ENCODE data around the gene ARHGAP26. TPM values are rescaled to one million over a fixed set of nuclear protein-coding genes. Genes with fewer than 3 reads are reported as not detected.

ARHGAP26 gene
- polyA plus RNA-seq, 4 donors: 10.4 to 12.2 (median 11.0) TPM

- DNase-seq (ENCODE audit: low read depth in 4 of 4, low spot score in 3 of 4): no peak
These were observed 56.7 kb downstream of the ARHGAP26 start for GRCh38 chr5:142826741-142827492.

- no peak for DNase-seq (ENCODE audit: low read depth in 4 of 4, low spot score in 3 of 4)
These were observed 57.9 kb downstream of the ARHGAP26 start for GRCh38 chr5:142827934-142828576.

DNA sequence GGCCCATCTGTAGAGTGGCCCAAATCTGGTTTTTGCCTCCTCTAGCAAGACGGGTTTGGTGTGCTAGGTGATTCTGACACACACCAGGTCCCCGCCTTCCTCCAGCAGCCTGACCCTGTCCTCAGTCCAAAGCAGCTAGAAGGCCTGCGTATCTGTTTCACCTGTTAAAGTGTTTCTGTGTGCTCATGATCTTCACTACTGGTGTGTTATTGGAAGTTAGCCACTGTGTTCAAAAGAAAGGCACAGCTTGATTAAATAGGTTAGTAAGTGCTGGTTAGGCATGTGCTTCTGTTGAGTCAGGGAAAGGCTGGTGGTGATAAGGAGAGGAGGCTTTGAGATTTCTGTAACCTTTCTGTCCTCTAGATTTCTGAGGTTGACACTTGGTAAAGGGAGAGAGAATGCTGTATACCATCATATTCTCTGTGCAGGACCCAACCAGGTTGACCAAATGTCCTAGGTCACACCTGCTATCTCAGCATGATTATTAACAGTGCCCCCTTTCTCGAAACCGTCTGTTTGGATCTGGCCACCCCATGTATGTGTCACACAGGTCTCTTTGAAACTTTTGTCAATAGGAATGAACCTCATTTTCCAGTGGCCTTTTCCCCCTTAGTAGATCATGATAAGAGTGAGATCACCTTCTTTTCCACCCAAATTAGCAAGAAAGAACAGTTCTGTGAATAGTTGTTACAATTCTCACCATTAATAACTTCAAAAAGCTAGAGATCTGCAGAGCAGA lies 58.8 kb downstream of the ARHGAP26 start:
- DNase-seq (ENCODE audit: low read depth in 4 of 4, low spot score in 3 of 4): no peak

GRCh38 chr5:142829801-142830220 lies 59.6 kb downstream of the ARHGAP26 start:
- DNase-seq (ENCODE audit: low read depth in 4 of 4, low spot score in 3 of 4): no peak

- DNase-seq (ENCODE audit: low read depth in 4 of 4, low spot score in 3 of 4): no peak
These were observed 60.2 kb downstream of the ARHGAP26 start for GRCh38 chr5:142830241-142831008.

- no peak for DNase-seq (ENCODE audit: low read depth in 4 of 4, low spot score in 3 of 4)
These were observed 60.8 kb downstream of the ARHGAP26 start for GRCh38 chr5:142831009-142831383.

- no peak for DNase-seq (ENCODE audit: low read depth in 4 of 4, low spot score in 3 of 4)
These were observed 62.1 kb downstream of the ARHGAP26 start for GRCh38 chr5:142832263-142832662.

DNA sequence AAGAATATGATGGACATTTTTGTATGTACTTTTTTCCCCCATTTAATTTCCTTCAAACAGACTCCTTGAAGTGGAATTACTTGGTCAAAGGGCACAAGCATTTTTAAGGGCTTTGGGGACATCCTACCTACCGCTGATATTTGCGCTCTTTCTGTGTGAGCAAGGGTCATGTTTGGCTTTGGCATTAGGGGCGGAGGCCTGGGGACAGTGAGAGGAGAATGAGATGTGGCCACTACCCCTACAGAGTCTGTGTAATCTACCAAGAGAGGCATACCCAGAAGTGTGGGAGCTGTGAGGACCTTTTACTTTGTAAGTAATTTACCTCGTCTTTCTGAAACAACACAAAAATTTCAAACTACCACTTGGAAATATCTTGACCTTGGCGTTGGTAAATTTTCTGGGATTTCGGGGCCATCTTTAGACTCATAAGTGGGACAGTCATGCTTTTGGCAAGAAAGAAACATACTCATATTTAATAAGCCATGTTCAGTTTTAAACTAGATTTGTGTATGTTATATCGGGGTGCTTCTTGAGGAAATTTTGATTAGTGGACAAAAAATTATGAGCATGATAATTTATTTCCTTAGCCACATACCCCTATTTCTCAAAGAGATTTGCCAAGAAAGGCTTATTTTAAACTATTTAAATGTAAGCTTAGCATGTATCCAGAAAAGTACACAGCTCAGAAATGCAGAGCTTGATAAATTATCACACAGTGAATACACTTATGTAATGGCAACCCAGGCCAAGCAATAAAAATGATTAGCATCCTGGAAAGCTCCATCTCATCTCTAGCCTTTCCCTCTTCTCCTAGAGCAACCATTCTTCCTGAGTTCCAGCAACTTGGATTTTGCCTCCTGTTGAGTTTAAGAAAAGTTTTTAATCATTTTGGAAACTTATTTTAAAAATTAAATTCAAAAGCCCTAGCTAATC lies 63.6 kb downstream of the ARHGAP26 start:
- no peak for DNase-seq (ENCODE audit: low read depth in 4 of 4, low spot score in 3 of 4)

- no peak for DNase-seq (ENCODE audit: low read depth in 4 of 4, low spot score in 3 of 4)
These were observed 64.3 kb downstream of the ARHGAP26 start for GRCh38 chr5:142834504-142834903.

- DNase-seq (ENCODE audit: low read depth in 4 of 4, low spot score in 3 of 4): no peak
These were observed 65.4 kb downstream of the ARHGAP26 start for GRCh38 chr5:142835540-142835939.

DNA sequence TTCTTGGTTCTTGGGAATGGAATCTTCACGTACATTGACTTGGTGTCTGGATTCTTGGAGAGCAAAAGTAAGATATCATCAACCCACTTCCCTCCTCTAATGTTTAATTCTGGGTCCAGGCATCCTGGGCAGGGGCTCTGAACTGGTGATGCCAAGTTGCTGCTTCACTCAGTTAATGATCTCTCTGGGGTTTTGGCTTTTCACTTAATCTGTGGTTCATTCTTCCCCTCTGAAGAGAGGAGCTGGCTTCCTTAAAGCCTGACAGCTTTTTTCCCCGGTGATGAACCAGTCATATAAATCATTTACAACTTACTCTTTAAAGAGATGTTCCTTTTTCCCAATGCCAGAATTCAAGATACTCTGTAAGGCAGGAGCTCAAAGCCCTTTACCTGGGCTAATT lies 65.9 kb downstream of the ARHGAP26 start:
- no peak for DNase-seq (ENCODE audit: low read depth in 4 of 4, low spot score in 3 of 4)

GRCh38 chr5:142837081-142837725 lies 67.0 kb downstream of the ARHGAP26 start:
- DNase-seq (ENCODE audit: low read depth in 4 of 4, low spot score in 3 of 4): no peak

DNA sequence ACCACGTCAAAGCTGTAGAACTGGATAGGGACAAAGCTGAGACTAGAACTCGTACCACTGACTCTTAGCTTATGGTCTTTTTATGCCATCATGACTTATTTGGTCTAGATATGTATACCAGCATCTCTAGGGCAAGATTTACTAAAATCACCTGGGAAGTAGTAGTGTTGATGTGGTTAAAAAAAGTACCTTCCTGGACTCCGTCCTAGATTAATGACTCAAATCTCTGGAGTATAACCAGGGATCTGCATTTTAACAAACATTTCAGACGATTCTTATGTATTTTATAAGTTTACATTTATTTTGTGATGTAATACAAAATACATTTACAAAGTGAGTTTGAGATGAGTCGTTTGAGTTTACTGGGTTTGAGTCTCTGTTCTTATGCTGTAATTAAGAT lies 68.7 kb downstream of the ARHGAP26 start:
- no peak for DNase-seq (ENCODE audit: low read depth in 4 of 4, low spot score in 3 of 4)

DNA sequence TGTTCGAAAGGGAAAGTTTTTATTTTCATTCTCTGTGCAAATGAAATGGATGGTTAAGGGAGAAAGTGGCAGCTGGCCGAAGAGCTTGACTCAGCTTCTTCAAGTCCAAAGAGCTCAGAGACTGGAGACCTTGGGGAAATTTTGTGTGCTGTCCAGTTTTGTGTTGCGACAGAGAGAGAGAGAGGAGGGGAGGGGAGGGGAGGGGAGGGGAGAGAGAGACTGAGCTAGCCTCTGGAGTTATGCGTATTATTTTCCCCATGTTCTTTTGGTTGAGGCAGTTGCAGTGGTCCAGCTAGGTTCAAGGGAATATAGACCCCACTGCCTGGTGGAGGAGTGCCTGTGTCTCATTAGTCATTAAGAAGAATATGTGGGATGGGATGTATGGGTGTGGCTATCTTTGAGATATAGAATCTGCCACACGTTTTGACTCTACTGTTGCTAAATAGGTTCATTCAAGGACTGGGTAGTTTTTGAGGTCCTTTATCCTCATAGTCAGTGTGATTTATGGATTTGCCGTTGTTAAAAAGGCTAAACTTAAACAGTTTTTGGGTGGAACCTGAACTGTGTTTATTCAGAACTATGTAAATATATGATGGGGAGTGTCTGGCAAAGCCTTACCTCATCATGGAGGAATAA lies 69.7 kb downstream of the ARHGAP26 start:
- no peak for DNase-seq (ENCODE audit: low read depth in 4 of 4, low spot score in 3 of 4)

DNA sequence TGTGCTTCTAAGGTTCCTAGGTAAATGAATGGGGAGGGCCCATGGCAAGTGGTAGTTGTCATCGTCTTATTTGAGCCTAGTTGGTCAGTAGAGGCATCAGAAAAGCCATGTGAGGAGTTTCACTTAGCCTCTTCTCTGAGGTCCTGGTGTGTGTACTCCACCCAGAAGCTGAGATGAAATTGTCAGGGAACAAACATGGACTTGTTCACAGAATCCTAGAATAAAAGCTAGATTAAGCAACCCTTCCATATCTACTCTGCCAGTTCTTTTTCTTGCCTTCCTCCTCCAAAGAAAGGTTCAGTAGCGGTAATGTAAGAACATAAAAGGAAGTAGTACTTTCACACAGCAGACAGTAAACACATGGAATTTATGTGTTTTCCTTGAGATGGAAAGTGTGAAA lies 70.4 kb downstream of the ARHGAP26 start:
- DNase-seq (ENCODE audit: low read depth in 4 of 4, low spot score in 3 of 4): no peak

- no peak for DNase-seq (ENCODE audit: low read depth in 4 of 4, low spot score in 3 of 4)
These were observed 71.5 kb downstream of the ARHGAP26 start for GRCh38 chr5:142841511-142842265.

- DNase-seq (ENCODE audit: low read depth in 4 of 4, low spot score in 3 of 4): no peak
These were observed 73.1 kb downstream of the ARHGAP26 start for GRCh38 chr5:142842994-142843905.
